CD4-positive, CD25-positive, alpha-beta regulatory T cell (primary cell): ENCODE data around the gene MAP2K5. TPM values are rescaled to one million over a fixed set of nuclear protein-coding genes. Genes with fewer than 3 reads are reported as not detected.

Experiments
- ATAC-seq, 2 donors: fragments of 150-1000 bp; cut with Tn5 transposase; one replicate each; pipeline ENCODE4 v1.10.0; 2021; ENCODE audit warnings: low read depth in 2 of 2, moderate number of reproducible peaks in 2 of 2, moderate library complexity in 1 of 2
- DNase-seq, 3 donors: peaks; one replicate each; pipeline versions ENCODE4 v3.0.0 to v3.0.0-alpha.2; 2012 to 2022; ENCODE audit warnings: mixed read lengths in 1 of 3
- H3K27ac ChIP-seq: one replicate; pipeline ENCODE4 v1.7.0; 2013; ENCODE audit warnings: mild to moderate bottlenecking, low read length; ENCODE audit not compliant: insufficient read depth, poor library complexity, severe bottlenecking
- H3K27me3 ChIP-seq: one replicate; pipeline ENCODE4 v1.7.0; 2013; ENCODE audit warnings: low read length; ENCODE audit not compliant: control insufficient read depth, insufficient read depth
- H3K36me3 ChIP-seq: one replicate; pipeline ENCODE4 v1.7.0; 2013; ENCODE audit warnings: mild to moderate bottlenecking, low read length, moderate library complexity; ENCODE audit not compliant: control insufficient read depth, insufficient read depth
- H3K4me1 ChIP-seq: 2 replicates; pipeline ENCODE4 v1.7.0; 2013; ENCODE audit warnings: mild to moderate bottlenecking, low read length; ENCODE audit not compliant: insufficient read depth, control insufficient read depth, poor library complexity, severe bottlenecking
- H3K4me3 ChIP-seq: one replicate; pipeline ENCODE4 v1.7.0; 2013; ENCODE audit warnings: low read depth, mild to moderate bottlenecking, low read length, moderate library complexity
- H3K9me3 ChIP-seq, 2 experiments: 1 replicate in 1 of 2; 2 replicates in 1 of 2; pipeline ENCODE4 v1.7.0; 2013; ENCODE audit warnings: low read length in 2 of 2, mild to moderate bottlenecking in 1 of 2, moderate library complexity in 1 of 2; ENCODE audit not compliant: control insufficient read depth in 2 of 2
- H3K27ac Mint-ChIP-seq, 3 donors: one replicate each; pipeline ENCODE4 v1.8.0; 2020 to 2022; ENCODE audit warnings: mild to moderate bottlenecking in 3 of 3, mixed read lengths in 3 of 3, moderate library complexity in 2 of 3
- H3K27me3 Mint-ChIP-seq: one replicate; pipeline ENCODE4 v1.8.0; 2022; ENCODE audit warnings: mild to moderate bottlenecking, mixed read lengths
- H3K36me3 Mint-ChIP-seq: one replicate; pipeline ENCODE4 v1.8.0; 2020; ENCODE audit warnings: mixed read lengths
- H3K4me1 Mint-ChIP-seq, 4 donors: one replicate each; pipeline ENCODE4 v1.8.0; 2020 to 2022; ENCODE audit warnings: mixed read lengths in 4 of 4, mild to moderate bottlenecking in 1 of 4
- H3K4me3 Mint-ChIP-seq, 4 donors: one replicate each; pipeline ENCODE4 v1.8.0; 2020 to 2022; ENCODE audit warnings: mild to moderate bottlenecking in 4 of 4, mixed read lengths in 4 of 4, moderate library complexity in 3 of 4
- H3K9me3 Mint-ChIP-seq, 7 donors: one replicate each; pipeline ENCODE4 v1.8.0; 2020 to 2022; ENCODE audit warnings: mixed read lengths in 7 of 7, mild to moderate bottlenecking in 3 of 7, moderate library complexity in 2 of 7
- polyA plus RNA-seq, 4 donors: library from polyadenylated mRNA; unstranded; fragments of 300-500 nt; fragmentation: Illumina TruSeq; gene quantifications; one replicate each; pipeline ENCODE4 v1.2.3, GENCODE V29; 2021
- total RNA-seq: library from RNA; stranded (reverse); gene quantifications from one replicate; pipeline ENCODE4 v1.2.3, GENCODE V29; 2022

The MAP2K5 gene
- total and polyA plus RNA-seq, 5 donors from 2014 or later, result 14.5 to 30.8 (median 17.0) TPM

DNA sequence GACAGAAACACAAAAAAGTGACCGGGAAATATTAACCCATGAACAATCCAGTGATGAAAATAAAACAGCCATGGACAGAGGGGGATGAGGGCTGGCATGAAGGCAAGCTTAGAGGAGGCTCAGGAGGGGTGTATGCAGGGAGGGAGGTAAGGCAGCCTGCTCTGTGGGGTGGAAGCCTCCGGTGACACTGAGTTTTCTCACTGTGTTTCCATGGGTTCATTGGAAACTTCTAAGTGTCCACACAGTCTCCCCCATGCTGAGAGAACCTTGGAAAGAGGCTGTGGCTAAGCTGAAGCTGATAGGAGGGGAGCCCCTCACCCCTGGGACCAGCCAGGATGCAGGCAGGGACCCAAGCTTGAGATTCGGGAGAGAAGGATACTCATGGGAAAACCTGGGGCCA is 276.0 kb downstream of the MAP2K5 start:
- H3K27ac ChIP-seq, result no peak overlapping the region
- H3K4me1 ChIP-seq, result peaks cover 14% of the 10 kb centered on the region
- H3K4me3 Mint-ChIP-seq, result peak overlapping the region in 1 of 4 donors; percentile 43
- no peaks in the 10 kb centered on the region for H3K9me3 ChIP-seq
- H3K27ac Mint-ChIP-seq, result no peak overlapping the region
- H3K27me3 ChIP-seq, result peaks cover 21% of the 10 kb centered on the region
- no peak overlapping the region for H3K4me3 ChIP-seq
- no peaks in the 10 kb centered on the region for H3K36me3 ChIP-seq
- H3K4me1 Mint-ChIP-seq, result peaks cover 0 to 30% (median 2%) of the 10 kb centered on the region in 4 donors
- no peak for ATAC-seq
- peaks cover 3% of the 10 kb centered on the region for H3K36me3 Mint-ChIP-seq
- peaks cover 0 to 8% (median 0%) of the 10 kb centered on the region in 7 donors for H3K9me3 Mint-ChIP-seq
- no peak for DNase-seq
- H3K27me3 Mint-ChIP-seq, result peaks cover 65% of the 10 kb centered on the region

DNA sequence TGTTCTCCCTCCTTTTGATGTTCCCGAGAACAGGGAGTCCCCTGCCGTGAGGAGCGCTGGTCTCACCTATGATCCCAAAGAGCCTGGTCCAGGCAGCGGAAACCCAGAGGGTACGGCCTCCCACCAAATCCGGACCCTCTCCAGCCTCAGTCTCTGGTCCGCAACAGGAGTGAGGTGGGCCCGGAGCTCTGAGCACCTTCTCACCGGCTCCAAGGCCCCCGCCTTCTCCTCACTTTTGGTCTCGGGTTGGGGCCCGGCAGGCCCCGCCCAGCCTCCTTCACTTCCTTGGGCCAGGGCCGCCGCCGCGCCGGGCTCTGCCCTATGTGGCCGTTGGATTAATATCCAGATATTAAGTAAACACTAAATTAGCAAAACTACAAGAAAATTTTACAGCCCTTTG is 277.1 kb downstream of the MAP2K5 start:
- no peak overlapping the region for H3K27ac Mint-ChIP-seq
- H3K27me3 Mint-ChIP-seq, result peaks cover 77% of the 10 kb centered on the region
- peaks cover 22% of the 10 kb centered on the region for H3K27me3 ChIP-seq
- H3K36me3 Mint-ChIP-seq, result peaks cover 3% of the 10 kb centered on the region
- H3K4me3 ChIP-seq, result no peak overlapping the region
- H3K4me1 Mint-ChIP-seq, result peaks cover 0 to 40% (median 11%) of the 10 kb centered on the region in 4 donors
- H3K36me3 ChIP-seq, result no peaks in the 10 kb centered on the region
- H3K4me3 Mint-ChIP-seq, result no peak overlapping the region
- DNase-seq (no peak), ATAC-seq (no peak)
- H3K27ac ChIP-seq, result no peak overlapping the region
- H3K9me3 ChIP-seq, result no peaks in the 10 kb centered on the region
- peaks cover 0 to 10% (median 0%) of the 10 kb centered on the region in 7 donors for H3K9me3 Mint-ChIP-seq
- peaks cover 18% of the 10 kb centered on the region for H3K4me1 ChIP-seq

DNA sequence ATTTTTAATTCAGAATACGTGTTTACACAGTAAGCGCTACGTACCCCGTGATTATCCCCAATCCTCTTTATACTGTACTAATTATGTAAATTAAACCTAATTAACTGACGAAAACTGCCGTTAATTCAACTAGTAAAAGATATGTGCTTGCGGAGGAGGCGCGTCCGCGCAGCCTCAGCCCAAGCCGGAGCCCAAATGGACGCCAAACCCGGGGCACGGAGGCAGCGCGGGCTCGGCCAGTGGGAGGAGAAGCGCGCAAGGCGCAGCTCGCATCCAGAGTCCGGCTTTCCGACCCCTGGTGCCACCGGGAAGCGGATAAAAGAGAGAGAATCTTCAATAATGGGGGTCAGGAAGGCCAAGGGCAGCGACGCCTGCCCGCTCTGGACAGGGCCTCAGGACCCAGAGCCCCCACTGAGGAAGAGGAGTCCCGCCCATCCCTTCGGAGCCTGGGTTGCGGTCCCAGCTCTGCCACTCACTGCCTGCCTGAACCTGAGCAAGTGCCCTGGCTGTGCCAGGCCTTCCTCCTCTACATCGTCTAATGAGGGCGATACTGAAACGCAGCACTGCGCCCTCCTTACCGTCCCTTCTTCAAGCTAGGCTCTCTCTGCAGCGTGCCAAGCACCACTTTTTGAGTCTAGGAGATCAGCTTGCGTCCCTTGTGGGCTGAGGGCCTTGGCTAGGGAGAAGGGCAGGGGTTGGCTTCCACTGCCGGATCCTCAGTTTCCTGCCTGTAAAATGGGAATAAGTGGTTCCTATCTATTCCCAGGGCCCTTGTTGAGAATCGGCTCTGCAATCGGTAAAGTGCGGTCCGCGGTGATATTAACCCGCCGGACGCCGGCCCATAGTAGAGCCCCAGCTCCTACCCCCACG is 277.9 kb downstream of the MAP2K5 start:
- no peaks in the 10 kb centered on the region for H3K9me3 ChIP-seq
- H3K27ac ChIP-seq, result no peak overlapping the region
- DNase-seq (no peak), ATAC-seq (peak in 1 of 2 donors; percentile 5)
- H3K4me1 Mint-ChIP-seq, result peaks cover 0 to 45% (median 11%) of the 10 kb centered on the region in 4 donors
- peaks cover 84% of the 10 kb centered on the region for H3K27me3 Mint-ChIP-seq
- H3K9me3 Mint-ChIP-seq, result peaks cover 0 to 10% (median 0%) of the 10 kb centered on the region in 7 donors
- H3K27me3 ChIP-seq, result peaks cover 25% of the 10 kb centered on the region
- H3K4me3 ChIP-seq, result no peak overlapping the region
- peak overlapping the region in 1 of 4 donors; percentile 26 for H3K4me3 Mint-ChIP-seq
- no peaks in the 10 kb centered on the region for H3K36me3 ChIP-seq
- peaks cover 22% of the 10 kb centered on the region for H3K4me1 ChIP-seq
- no peaks in the 10 kb centered on the region for H3K36me3 Mint-ChIP-seq
- H3K27ac Mint-ChIP-seq, result peak overlapping the region in 1 of 3 donors; percentile 38

DNA sequence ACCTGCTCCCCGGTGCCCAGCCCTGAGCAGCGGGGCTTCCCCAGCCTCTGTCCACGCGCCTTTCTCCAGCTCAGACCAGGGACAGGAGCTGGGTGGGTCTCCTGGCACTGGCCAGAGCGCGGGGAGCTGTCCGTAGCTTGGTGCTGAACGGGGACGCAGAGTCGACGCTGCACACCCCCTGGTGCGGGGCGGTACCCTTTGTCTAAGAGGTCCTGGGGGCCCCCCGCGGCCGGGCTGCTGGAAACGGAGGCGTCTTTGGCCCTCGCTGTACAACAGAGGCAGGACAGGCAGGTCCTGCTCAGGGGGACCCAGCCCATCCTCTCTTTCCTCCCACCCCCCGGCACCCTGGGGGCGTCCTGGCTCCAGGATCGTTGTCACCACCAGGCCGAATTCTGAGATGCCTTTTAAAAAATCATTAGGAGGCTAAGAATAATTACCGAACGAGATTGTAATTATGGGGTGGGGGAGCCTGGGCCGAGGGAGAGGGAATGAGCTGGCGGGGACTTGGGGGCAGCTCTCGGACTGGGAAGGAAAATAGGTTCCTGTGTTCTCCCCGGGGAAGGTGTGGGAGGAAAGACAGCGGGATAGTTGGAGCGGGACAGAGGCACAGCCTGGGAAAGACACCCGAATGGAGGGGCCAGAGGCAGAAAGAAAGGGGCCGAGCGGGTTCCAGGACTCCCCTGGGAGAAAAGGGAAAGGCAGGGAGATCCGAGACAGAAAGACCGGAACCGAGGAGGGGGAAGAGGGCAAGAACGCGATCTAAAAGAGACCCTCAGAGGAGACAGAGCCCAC is 278.7 kb downstream of the MAP2K5 start:
- Histone ChIP-seq H3K27me3 (peaks cover 21% of the 10 kb centered on the region), H3K4me3 (no peak overlapping the region), H3K27ac (no peak overlapping the region), H3K4me1 (peaks cover 30% of the 10 kb centered on the region), H3K36me3 (no peaks in the 10 kb centered on the region), H3K9me3 (no peaks in the 10 kb centered on the region)
- Mint-ChIP-seq H3K9me3 (peaks cover 0 to 8% (median 0%) of the 10 kb centered on the region in 7 donors), H3K36me3 (no peaks in the 10 kb centered on the region), H3K4me1 (peaks cover 0 to 51% (median 11%) of the 10 kb centered on the region in 4 donors), H3K27ac (peak overlapping the region in 1 of 3 donors; percentile 90), H3K4me3 (peak overlapping the region in 2 of 4 donors; percentile 11 to 38), H3K27me3 (peaks cover 88% of the 10 kb centered on the region)
- DNase-seq (peak in 1 of 3 donors; percentile 21), ATAC-seq (no peak)

- peaks cover 85% of the 10 kb centered on the region for H3K27me3 Mint-ChIP-seq
- no peak for ATAC-seq
- peaks cover 21% of the 10 kb centered on the region for H3K27me3 ChIP-seq
- H3K36me3 ChIP-seq, result no peaks in the 10 kb centered on the region
- no peak for DNase-seq
- no peak overlapping the region for H3K4me3 ChIP-seq
- no peak overlapping the region for H3K27ac Mint-ChIP-seq
- H3K27ac ChIP-seq, result no peak overlapping the region
- peaks cover 0 to 7% (median 0%) of the 10 kb centered on the region in 7 donors for H3K9me3 Mint-ChIP-seq
- peaks cover 0 to 54% (median 11%) of the 10 kb centered on the region in 4 donors for H3K4me1 Mint-ChIP-seq
- no peaks in the 10 kb centered on the region for H3K36me3 Mint-ChIP-seq
- H3K9me3 ChIP-seq, result no peaks in the 10 kb centered on the region
- H3K4me3 Mint-ChIP-seq, result peak overlapping the region in 3 of 4 donors; percentile 34 to 57 (median 54)
- H3K4me1 ChIP-seq, result peaks cover 34% of the 10 kb centered on the region
These were observed 279.4 kb downstream of the MAP2K5 start for GRCh38 chr15:67821784-67822440.

- Mint-ChIP-seq H3K36me3 (no peaks in the 10 kb centered on the region), H3K4me1 (peaks cover 0 to 54% (median 11%) of the 10 kb centered on the region in 4 donors), H3K27ac (no peak overlapping the region), H3K27me3 (peaks cover 80% of the 10 kb centered on the region), H3K4me3 (peak overlapping the region in 2 of 4 donors; percentile 33 to 48), H3K9me3 (peaks cover 0 to 6% (median 0%) of the 10 kb centered on the region in 7 donors)
- Histone ChIP-seq H3K9me3 (no peaks in the 10 kb centered on the region), H3K36me3 (no peaks in the 10 kb centered on the region), H3K27me3 (peaks cover 15% of the 10 kb centered on the region), H3K4me3 (no peak overlapping the region), H3K4me1 (peaks cover 39% of the 10 kb centered on the region), H3K27ac (no peak overlapping the region)
- no peak for ATAC-seq
- no peak for DNase-seq
These were observed 280.2 kb downstream of the MAP2K5 start for GRCh38 chr15:67822537-67823313.
